ENCODE results near the gene KLHL14.
A peak's percentile ranks its signal among the peaks of the same experiment; 100 is the strongest.

KLHL14 gene

GRCh38 chr18:32717126-32717525, 55.7 kb downstream of the KLHL14 start:
- Histone ChIP-seq H3K27me3 (no peaks in the 10 kb centered on the region), H3K9me3 (replicated peaks in 1 of 11) (peaks cover 0 to 5% (median 0%) of the 10 kb centered on the region in 11 experiments; a peak in 1 of 22 replicates), H3K4me3 (no peak overlapping the region), H4K20me1 (no peaks in the 10 kb centered on the region), H3K4me1 (peaks cover 0 to 10% (median 5%) of the 10 kb centered on the region in 10 experiments; a peak in 6 of 20 replicates), H3K36me3 (no peaks in the 10 kb centered on the region), H3K27ac (no peak overlapping the region), H3K9ac (no peak overlapping the region), H3K4me2 (no peak overlapping the region)
- TF ChIP-seq Cebpa-rat (IDR thresholded peaks at IDR 0.05) = no peak

GRCh38 chr18:32714571-32715148, 58.2 kb downstream of the KLHL14 start:
- peak overlapping the region in 10 of 11 experiments; percentile 17 to 76 (median 34); a peak in 16 of 22 replicates for H3K4me2 ChIP-seq
- H3K27ac ChIP-seq = peak overlapping the region in 5 of 11 experiments; percentile 19 to 43 (median 38); a peak in 4 of 22 replicates
- TF ChIP-seq Cebpa-rat (IDR thresholded peaks at IDR 0.05) = no peak
- H3K4me3 ChIP-seq = no peak overlapping the region
- H3K9me3 ChIP-seq (replicated peaks in 1 of 11) = no peaks in the 10 kb centered on the region
- H4K20me1 ChIP-seq = no peaks in the 10 kb centered on the region
- peaks cover 0 to 10% (median 5%) of the 10 kb centered on the region in 10 experiments; a peak in 6 of 20 replicates for H3K4me1 ChIP-seq
- no peaks in the 10 kb centered on the region for H3K36me3 ChIP-seq
- H3K27me3 ChIP-seq = no peaks in the 10 kb centered on the region
- no peak overlapping the region; a peak in 3 of 22 replicates for H3K9ac ChIP-seq

GRCh38 chr18:32712860-32713259, 60.0 kb downstream of the KLHL14 start:
- Histone ChIP-seq H3K36me3 (no peaks in the 10 kb centered on the region), H3K27ac (no peak overlapping the region), H3K4me2 (no peak overlapping the region), H3K9ac (no peak overlapping the region), H4K20me1 (no peaks in the 10 kb centered on the region), H3K27me3 (no peaks in the 10 kb centered on the region), H3K4me3 (no peak overlapping the region), H3K4me1 (peaks cover 0 to 10% (median 5%) of the 10 kb centered on the region in 10 experiments; a peak in 6 of 20 replicates), H3K9me3 (replicated peaks in 1 of 11) (no peaks in the 10 kb centered on the region)
- no peak for TF ChIP-seq Cebpa-rat (IDR thresholded peaks at IDR 0.05)

GRCh38 chr18:32711862-32712261, 61.0 kb downstream of the KLHL14 start:
- no peak for TF ChIP-seq Cebpa-rat (IDR thresholded peaks at IDR 0.05)
- H3K36me3 ChIP-seq = no peaks in the 10 kb centered on the region

DNA sequence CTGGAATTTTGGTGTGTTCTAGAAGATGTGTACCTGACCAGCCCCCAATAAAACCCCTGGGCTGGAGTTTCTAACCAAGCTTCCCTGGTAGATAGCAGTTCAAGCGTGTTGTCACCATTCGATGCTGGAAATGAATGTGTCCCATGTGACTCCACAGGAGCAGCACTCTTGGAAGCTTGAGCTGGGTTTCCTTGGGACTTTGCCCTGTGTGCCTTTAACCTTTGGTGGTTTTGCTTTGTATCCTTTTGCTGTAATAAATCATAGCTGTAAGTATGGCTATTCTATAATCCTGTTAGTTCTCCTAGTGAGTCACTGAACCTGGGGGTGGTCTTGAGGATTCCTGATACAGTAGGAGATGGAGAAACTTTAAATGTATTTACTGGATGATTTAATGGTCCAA, 65.2 kb downstream of the KLHL14 start:
- no peaks in the 10 kb centered on the region for H3K4me1 ChIP-seq
- no peaks in the 10 kb centered on the region for H3K27me3 ChIP-seq
- no peak overlapping the region for H3K4me3 ChIP-seq
- no peaks in the 10 kb centered on the region for H4K20me1 ChIP-seq
- H3K4me2 ChIP-seq = no peak overlapping the region
- H3K36me3 ChIP-seq = no peaks in the 10 kb centered on the region
- no peaks in the 10 kb centered on the region for H3K9me3 ChIP-seq (replicated peaks in 1 of 11)
- H3K9ac ChIP-seq = no peak overlapping the region
- no peak for TF ChIP-seq Cebpa-rat (IDR thresholded peaks at IDR 0.05)
- H3K27ac ChIP-seq = no peak overlapping the region

More at GRCh38 chr18:32711862-32712261, 61.0 kb downstream of the KLHL14 start:
- Histone ChIP-seq H3K27me3 (no peaks in the 10 kb centered on the region), H3K4me3 (no peak overlapping the region), H3K27ac (no peak overlapping the region), H3K9me3 (replicated peaks in 1 of 11) (no peaks in the 10 kb centered on the region), H4K20me1 (no peaks in the 10 kb centered on the region), H3K4me2 (no peak overlapping the region), H3K9ac (no peak overlapping the region), H3K4me1 (peaks cover 0 to 6% (median 5%) of the 10 kb centered on the region in 10 experiments; a peak in 6 of 20 replicates)

DNA sequence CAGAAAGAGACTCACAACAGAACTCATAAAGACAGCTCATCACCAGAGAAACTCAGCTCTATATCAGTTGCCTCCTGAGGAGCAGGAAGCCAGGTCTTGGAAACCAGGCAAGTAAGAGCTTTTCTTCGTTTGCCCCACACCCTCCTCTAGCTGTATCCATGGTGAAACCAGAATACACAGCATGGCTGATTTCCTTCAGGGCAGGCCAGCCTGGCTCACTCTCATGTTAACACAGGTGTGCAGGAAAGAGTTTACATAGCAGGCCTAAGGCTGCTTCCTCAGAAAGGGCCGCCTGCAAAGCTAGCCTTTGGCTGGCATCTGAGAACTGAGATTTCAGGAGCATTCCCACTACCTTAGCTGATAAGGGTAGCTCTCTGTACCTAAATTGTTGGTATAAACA, 65.7 kb downstream of the KLHL14 start:
- Histone ChIP-seq H3K4me3 (no peak overlapping the region), H4K20me1 (no peaks in the 10 kb centered on the region), H3K9ac (no peak overlapping the region), H3K27ac (no peak overlapping the region), H3K4me1 (no peaks in the 10 kb centered on the region), H3K4me2 (no peak overlapping the region), H3K36me3 (no peaks in the 10 kb centered on the region), H3K9me3 (replicated peaks in 1 of 11) (no peaks in the 10 kb centered on the region), H3K27me3 (no peaks in the 10 kb centered on the region)
- no peak for TF ChIP-seq Cebpa-rat (IDR thresholded peaks at IDR 0.05)

GRCh38 chr18:32701313-32701712, 71.5 kb downstream of the KLHL14 start:
- no peaks in the 10 kb centered on the region for H4K20me1 ChIP-seq
- no peak overlapping the region for H3K9ac ChIP-seq
- no peaks in the 10 kb centered on the region for H3K4me1 ChIP-seq
- no peak overlapping the region for H3K27ac ChIP-seq
- TF ChIP-seq Cebpa-rat (IDR thresholded peaks at IDR 0.05) = no peak
- no peaks in the 10 kb centered on the region for H3K9me3 ChIP-seq (replicated peaks in 1 of 11)
- no peaks in the 10 kb centered on the region for H3K27me3 ChIP-seq
- no peaks in the 10 kb centered on the region for H3K36me3 ChIP-seq
- H3K4me3 ChIP-seq = no peak overlapping the region
- H3K4me2 ChIP-seq = no peak overlapping the region

DNA sequence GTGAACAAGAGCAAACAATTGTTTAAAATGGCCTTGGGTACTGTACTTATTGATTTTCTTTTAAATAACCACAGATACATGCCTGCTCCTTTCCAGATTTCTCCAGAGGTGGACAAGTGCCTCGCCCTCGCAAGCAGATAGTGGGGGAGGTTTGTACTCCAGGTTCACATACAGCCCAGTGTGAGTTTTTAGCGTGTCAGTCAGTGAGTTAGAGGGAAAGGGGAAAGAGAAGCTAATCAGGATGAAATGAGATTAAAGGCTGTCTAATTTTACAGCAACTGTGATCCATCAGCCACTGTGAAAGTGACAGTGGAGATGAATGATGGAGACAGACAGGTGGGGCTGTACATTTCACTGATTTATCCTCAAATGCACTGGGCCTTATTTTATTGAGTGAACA, 74.7 kb downstream of the KLHL14 start:
- Histone ChIP-seq H3K4me1 (peaks cover 0 to 10% (median 0%) of the 10 kb centered on the region in 10 experiments; a peak in 7 of 20 replicates), H3K9ac (no peak overlapping the region), H3K4me3 (no peak overlapping the region), H4K20me1 (no peaks in the 10 kb centered on the region), H3K27ac (no peak overlapping the region), H3K4me2 (no peak overlapping the region), H3K27me3 (no peaks in the 10 kb centered on the region), H3K36me3 (0 out of 22 replicates have a peak, but pooled peaks cover 0 to 5% (median 0%) of the 10 kb centered on the region in 11 experiments), H3K9me3 (replicated peaks in 1 of 11) (no peaks in the 10 kb centered on the region)
- TF ChIP-seq Cebpa-rat (IDR thresholded peaks at IDR 0.05) = no peak

DNA sequence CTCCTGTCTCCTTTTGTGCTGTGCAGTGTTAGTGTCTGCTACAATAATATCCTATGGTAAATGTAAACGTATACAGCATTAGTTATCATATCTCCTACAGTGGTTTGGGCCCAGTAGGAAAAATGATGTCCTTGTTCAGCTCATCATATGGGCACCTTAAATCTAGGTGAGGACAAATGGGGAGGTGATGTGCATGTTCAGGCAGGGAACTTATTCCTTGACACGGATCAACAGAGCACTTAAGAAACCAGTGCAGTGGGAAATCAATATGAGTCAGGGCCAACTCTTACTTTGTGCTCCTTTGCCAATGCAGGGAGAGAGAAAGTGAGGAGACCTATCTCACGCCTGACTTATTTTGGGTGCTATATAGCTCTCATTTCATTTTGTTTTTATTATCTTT, 76.4 kb downstream of the KLHL14 start:
- no peaks in the 10 kb centered on the region for H3K9me3 ChIP-seq (replicated peaks in 1 of 11)
- H3K9ac ChIP-seq = no peak overlapping the region
- H3K36me3 ChIP-seq = 0 out of 22 replicates have a peak, but pooled peaks cover 0 to 5% (median 0%) of the 10 kb centered on the region in 11 experiments
- H3K4me2 ChIP-seq = no peak overlapping the region
- peaks cover 0 to 10% (median 0%) of the 10 kb centered on the region in 10 experiments; a peak in 7 of 20 replicates for H3K4me1 ChIP-seq
- H3K27ac ChIP-seq = no peak overlapping the region
- no peak overlapping the region for H3K4me3 ChIP-seq
- H3K27me3 ChIP-seq = no peaks in the 10 kb centered on the region
- TF ChIP-seq Cebpa-rat (IDR thresholded peaks at IDR 0.05) = no peak
- H4K20me1 ChIP-seq = no peaks in the 10 kb centered on the region

DNA sequence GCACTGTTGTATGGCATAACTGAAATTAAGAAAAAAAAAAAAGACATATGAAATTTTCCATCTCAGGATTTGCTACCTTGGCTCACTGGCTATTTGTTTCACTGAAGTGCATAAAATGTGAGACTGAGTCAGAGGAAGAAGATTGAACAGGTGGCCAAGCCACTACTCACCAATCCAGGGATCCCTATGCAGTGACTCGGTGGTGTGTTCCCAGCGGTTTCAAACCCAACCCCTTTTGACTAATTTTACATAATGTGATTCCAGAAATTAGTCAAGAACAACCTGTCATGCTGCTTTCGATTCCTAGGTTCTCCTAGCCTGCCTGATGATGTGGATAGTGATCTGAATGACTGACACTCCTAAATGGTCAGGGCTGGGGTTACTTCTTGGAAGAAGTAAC, 77.3 kb downstream of the KLHL14 start:
- Histone ChIP-seq H3K27ac (no peak overlapping the region), H3K9ac (no peak overlapping the region), H3K36me3 (0 out of 22 replicates have a peak, but pooled peaks cover 0 to 5% (median 0%) of the 10 kb centered on the region in 11 experiments), H3K4me2 (peak overlapping the region in 3 of 11 experiments; percentile 30 to 36 (median 35); a peak in 4 of 22 replicates), H3K27me3 (no peaks in the 10 kb centered on the region), H3K9me3 (replicated peaks in 1 of 11) (no peaks in the 10 kb centered on the region), H4K20me1 (no peaks in the 10 kb centered on the region), H3K4me1 (peaks cover 0 to 10% (median 0%) of the 10 kb centered on the region in 10 experiments; a peak in 7 of 20 replicates), H3K4me3 (no peak overlapping the region)
- no peak for TF ChIP-seq Cebpa-rat (IDR thresholded peaks at IDR 0.05)

Data from BLaER1 treated with 17β-estradiol and CSF1 and Interleukin-3, amounts not matched to agents 10 nM and 100 nM (cell line).